ENCODE data around the gene IL11RA.

IL11RA gene

GRCh38 chr9:34687276-34688030, 35.5 kb downstream of the IL11RA start:
- DNase-seq (ENCODE audit: low read depth): no peak

- DNase-seq (ENCODE audit: low read depth): no peak
These were observed 36.5 kb downstream of the IL11RA start for GRCh38 chr9:34688329-34689115.

- no peak for DNase-seq (ENCODE audit: low read depth)
These were observed 37.1 kb downstream of the IL11RA start for GRCh38 chr9:34689116-34689470.

DNA sequence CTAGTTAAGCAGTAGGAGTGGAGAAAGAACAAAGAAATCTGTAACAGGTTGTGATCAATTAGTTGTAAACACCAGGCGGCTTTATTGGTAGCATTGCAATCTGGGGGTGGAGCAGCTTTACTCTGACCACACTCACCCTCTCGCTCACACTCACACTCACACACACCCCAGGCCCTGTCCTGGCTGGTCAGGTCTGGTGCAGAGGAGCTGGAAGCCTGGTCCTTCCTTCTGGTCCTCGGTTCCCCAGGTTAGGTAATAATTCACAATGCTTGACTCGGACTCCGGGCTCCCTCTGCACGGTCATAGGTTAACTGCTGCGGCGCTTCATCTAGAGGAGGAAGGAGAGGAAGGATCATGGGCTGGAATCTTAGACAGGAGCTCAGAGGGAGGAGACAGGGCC, 37.5 kb downstream of the IL11RA start:
- DNase-seq (ENCODE audit: low read depth): no peak

DNA sequence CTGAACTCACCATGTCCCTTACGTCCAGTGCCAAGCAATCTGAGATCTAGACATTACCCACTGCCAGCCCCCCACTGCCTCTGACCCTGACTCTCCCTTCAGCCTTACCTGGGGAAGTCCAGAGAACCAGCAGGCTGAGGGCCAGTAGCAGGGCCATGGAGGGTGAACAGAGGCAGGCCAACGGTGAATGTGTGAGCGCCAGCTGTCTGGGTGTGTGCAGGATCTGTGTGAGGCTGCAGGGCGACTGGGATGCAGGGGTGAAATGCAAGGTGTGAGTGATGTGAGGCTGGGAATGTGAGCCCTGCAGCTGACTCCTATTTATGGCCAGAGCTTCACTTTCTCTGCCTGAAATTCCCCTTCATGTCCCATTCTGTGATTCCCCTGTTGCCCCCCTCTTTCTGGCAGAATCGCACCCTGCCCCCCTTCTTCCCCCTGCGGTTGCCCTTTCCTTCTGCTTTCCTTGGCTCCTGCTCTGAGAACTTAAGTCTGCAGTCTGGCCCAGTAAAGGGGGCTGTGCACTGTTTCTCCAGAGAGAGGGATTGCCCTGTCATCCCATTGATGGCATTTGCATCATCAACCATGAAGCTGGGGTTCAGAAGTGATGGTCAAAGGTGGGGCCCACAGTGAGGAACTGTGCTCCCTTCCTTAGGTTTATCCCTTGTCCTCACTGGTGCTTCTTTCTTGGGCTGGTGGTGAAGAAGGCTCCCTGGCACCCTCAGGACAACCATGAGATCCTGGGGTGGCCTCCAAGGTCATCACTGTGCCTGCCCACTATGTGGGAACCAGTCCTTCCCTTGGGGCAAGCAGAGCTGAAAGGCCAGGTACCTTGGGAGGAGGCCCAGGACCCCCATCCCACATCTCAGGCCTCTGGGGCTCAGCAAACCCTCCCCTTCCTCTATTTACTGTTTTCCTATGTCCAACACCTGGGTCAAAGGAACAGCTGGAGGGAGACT, 39.3 kb downstream of the IL11RA start, which contains the start of gene CCL19:
Gene CCL19, minus strand, starts transcription at position 294 of the 953 bp plus-strand sequence. Its CDS starts 137 bp downstream, at position 157.
- DNase-seq (ENCODE audit: low read depth): no peak

- DNase-seq (ENCODE audit: low read depth): no peak
These were observed 39.9 kb downstream of the IL11RA start for GRCh38 chr9:34691936-34692315.

DNA sequence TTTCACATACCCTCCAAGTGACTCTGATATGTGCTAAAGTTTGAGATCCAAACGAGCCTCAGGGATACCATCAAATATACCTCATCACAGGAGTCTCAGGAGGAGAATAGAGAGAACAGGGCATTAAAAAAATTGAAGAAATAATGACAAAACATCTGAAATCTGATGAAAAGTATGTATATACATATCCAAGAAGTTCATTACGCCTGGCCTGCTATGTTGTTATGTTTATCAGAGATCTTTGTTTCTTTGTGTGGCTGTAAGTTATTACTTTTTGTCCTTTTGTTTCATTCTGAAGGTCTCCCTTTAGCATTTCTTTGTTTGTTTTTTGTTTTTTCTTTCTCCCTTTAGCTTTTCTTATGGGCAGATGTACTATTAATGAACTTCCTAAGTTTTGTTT, 41.6 kb downstream of the IL11RA start:
- DNase-seq (ENCODE audit: low read depth): no peak

- no peak for DNase-seq (ENCODE audit: low read depth)
These were observed 42.8 kb downstream of the IL11RA start for GRCh38 chr9:34694811-34695210.

GRCh38 chr9:34701023-34701768, 49.2 kb downstream of the IL11RA start:
- DNase-seq (ENCODE audit: low read depth): peak; percentile 14

GRCh38 chr9:34701769-34702736, 50.1 kb downstream of the IL11RA start:
- DNase-seq (ENCODE audit: low read depth): peak; percentile 74

DNA sequence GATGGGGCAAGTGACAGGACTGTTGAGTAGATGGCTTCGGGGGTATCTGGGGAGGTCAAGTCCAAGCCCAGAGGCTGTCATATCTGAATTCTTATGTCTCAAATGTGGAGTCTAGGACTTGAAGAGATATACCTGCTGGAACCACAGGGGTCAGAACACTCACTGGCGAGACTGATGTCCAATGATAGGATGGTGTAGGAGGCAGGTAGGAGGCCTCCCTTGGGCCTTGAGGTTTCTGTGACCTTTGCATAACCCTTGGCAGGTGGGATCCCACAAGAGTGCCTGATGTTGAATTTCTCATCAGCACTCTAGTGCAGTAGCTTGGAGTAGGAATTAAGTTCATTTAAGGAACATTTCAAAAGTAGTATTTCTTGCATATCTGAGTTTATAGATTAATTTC, 55.1 kb downstream of the IL11RA start:
- no peak for DNase-seq (ENCODE audit: low read depth)

DNA sequence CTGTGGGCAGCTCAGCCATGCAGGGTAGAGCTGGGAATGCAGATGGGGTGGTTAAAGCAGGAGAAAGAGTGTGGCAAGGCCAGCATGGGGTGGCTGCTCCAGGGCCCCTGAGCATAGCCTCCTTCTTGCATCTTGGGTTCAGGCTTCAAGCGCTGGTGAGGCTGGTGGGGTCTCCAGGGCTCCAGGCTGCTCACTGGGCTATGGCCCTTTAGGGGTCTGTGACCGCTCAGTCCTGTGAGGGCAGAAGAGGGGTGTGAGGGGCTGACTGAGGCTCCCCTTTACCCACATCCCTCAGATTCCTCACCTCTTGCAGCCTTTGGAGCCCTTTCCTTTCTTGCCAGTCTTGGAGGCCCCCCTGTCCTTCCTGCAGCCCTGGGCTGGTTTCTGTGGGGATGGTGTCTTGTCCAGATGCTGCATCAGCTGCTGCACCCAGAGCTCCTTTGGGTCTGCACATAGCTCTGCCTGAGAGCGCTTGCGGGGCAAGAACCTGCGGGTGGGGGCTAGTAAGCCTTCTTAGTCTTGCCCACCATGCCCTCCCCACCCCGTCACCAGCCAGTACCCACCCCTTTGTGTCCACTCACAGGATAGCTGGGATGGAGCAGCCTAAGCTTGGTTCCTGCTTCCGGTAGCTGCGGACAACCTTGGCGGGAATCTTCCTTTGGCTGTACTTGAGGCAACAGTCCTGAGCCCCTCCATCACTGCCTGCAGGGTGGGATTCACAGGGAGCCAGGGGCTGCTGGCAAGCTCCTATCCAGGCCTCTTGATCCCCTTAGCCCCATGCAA, 57.4 kb downstream of the IL11RA start:
- no peak for DNase-seq (ENCODE audit: low read depth)

DNA sequence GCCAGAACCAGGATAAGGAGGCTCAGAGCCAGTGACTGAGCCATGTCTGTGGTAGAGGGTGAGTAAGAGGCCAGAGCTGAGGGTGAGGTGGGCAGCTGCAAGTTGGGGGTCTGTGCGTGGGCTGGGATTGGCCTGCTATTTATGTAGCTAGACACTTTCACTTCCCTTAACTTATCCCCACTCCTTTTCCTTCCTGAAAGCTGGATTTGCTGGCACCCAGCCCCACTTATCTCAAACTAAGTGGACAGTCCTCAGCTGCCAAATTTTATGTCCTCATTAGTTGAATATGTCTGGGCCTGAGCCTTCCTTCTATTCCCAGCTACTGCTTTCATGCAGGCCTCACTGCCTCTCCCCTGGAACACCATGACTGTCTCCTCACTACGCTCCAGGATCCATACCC, 58.0 kb downstream of the IL11RA start, which contains the start of gene CCL21:
Gene CCL21, minus strand, starts transcription at position 114 of the 400 bp plus-strand sequence. Its CDS starts 70 bp downstream, at position 44.
- DNase-seq (ENCODE audit: low read depth): no peak
